Karpas-422 (cell line): ENCODE results near the gene CTU2. TPM values are rescaled to one million over a fixed set of nuclear protein-coding genes. Genes with fewer than 3 reads are reported as not detected.

ENCODE experiments used
- DNase-seq: peaks from one replicate; pipeline ENCODE4 v3.0.0-alpha.2; 2015
- H2AFZ ChIP-seq: fragments of 200-600 bp; sonication (generic); 2 replicates; pipeline ENCODE4 v1.6.1; 2014; ENCODE audit warnings: antibody characterized with exemption, low read length, mixed read lengths
- H3K27ac ChIP-seq: fragments of 200-600 bp; sonication (generic); 2 replicates; pipeline ENCODE4 v1.5.1; 2014; ENCODE audit warnings: mild to moderate bottlenecking, low read length, moderate library complexity
- H3K27me3 ChIP-seq: fragments of 200-600 bp; sonication (generic); 2 replicates; pipeline ENCODE4 v1.6.1; 2014; ENCODE audit warnings: low read length, mixed read lengths
- H3K36me3 ChIP-seq: fragments of 200-600 bp; sonication (generic); 2 replicates; pipeline ENCODE4 v1.6.1; 2014; ENCODE audit warnings: low read length, mixed read lengths; ENCODE audit not compliant: insufficient read depth
- H3K4me1 ChIP-seq: fragments of 200-600 bp; sonication (generic); 2 replicates; pipeline ENCODE4 v1.6.1; 2014; ENCODE audit warnings: mild to moderate bottlenecking, low read length, mixed read lengths
- H3K4me2 ChIP-seq: fragments of 200-600 bp; sonication (generic); 2 replicates; pipeline ENCODE4 v1.6.1; 2014; ENCODE audit warnings: low read length, low read depth, mild to moderate bottlenecking; ENCODE audit not compliant: poor library complexity, severe bottlenecking
- H3K4me3 ChIP-seq: fragments of 200-600 bp; sonication (generic); 2 replicates; pipeline ENCODE4 v1.5.1; 2014; ENCODE audit warnings: mild to moderate bottlenecking, antibody characterized with exemption, low read length, mixed read lengths
- H3K79me2 ChIP-seq: fragments of 200-600 bp; sonication (generic); 2 replicates; pipeline ENCODE4 v1.6.1; 2014; ENCODE audit warnings: mild to moderate bottlenecking, low read length, mixed read lengths
- H3K9ac ChIP-seq: fragments of 200-600 bp; sonication (generic); 2 replicates; pipeline ENCODE4 v1.6.0; 2014; ENCODE audit warnings: low read length
- H3K9me2 ChIP-seq: fragments of 200-600 bp; sonication (generic), shearing (Covaris generic); replicated peaks from 2 replicates; pipeline ENCODE4 v1.6.0; 2014; ENCODE audit warnings: mild to moderate bottlenecking, low read length, moderate library complexity; ENCODE audit not compliant: insufficient read depth
- H3K9me3 ChIP-seq: fragments of 300-700, 200-600 bp; sonication (generic); 2 replicates; pipeline ENCODE4 v1.6.1; 2014; ENCODE audit warnings: low read length, mixed read lengths
- H4K20me1 ChIP-seq: fragments of 200-600 bp; sonication (generic); 2 replicates; pipeline ENCODE4 v1.6.1; 2014; ENCODE audit warnings: mild to moderate bottlenecking, antibody characterized with exemption, low read length, low read depth; ENCODE audit not compliant: insufficient read depth
- total RNA-seq: library from RNA; depleted of rRNA; stranded (reverse); fragments of >200 nt; shearing (Covaris generic); gene quantifications from 2 replicates; pipeline ENCODE4 v1.2.3, GENCODE V29; 2014; ENCODE audit warnings: low replicate concordance

The CTU2 gene
- total RNA-seq, 1 experiment from 2014 or later, result 11.3 TPM

DNA sequence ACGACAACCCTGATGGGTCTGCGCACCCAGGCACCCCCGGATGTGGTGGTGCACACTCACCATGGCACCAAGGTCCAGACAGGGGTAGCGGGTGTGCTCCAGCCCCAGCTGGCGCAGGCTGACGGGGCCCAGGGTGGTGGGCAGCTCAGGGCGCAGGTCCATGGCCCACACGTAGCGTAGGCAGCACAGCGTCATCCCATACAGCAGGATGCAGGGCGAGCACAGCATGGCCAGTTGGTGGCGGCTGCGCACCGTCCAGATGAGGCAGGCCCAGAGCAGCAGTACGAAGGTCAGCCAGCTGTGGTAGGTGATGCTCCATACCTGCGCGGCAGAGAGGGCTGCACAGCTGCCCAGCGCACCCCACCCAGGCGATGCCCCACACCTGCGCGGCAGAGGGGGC is 29.8 kb downstream of the CTU2 start:
- Histone ChIP-seq H3K9ac (no peak overlapping the region), H3K4me3 (no peak overlapping the region), H4K20me1 (no peaks in the 10 kb centered on the region), H3K36me3 (no peaks in the 10 kb centered on the region), H3K4me2 (no peak overlapping the region), H2AFZ (no peak overlapping the region), H3K27me3 (no peaks in the 10 kb centered on the region), H3K9me3 (no peaks in the 10 kb centered on the region), H3K27ac (no peak overlapping the region), H3K4me1 (peaks cover 10% of the 10 kb centered on the region), H3K79me2 (no peaks in the 10 kb centered on the region), H3K9me2 (no peaks in the 10 kb centered on the region)
- DNase-seq, result no peak

DNA sequence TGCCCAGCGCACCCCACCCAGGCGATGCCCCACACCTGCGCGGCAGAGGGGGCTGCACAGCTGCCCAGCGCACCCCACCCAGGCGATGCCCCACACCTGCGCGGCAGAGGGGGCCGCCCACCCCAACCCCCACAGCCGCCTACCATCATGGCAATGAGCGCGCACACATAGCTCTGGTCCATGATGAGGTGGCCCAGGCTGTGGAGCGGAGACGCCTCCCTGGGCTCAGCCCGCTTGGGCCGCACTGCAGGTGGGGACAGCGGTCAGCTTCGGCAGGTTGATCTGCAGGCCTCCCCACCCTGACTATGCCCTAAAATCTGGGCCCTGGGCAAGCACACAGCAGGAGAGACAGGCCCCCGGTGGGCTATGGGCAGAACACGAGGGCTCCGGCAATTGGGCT is 30.2 kb downstream of the CTU2 start:
- H3K9me2 ChIP-seq, result no peaks in the 10 kb centered on the region
- no peaks in the 10 kb centered on the region for H3K27me3 ChIP-seq
- no peak overlapping the region for H3K9ac ChIP-seq
- H3K27ac ChIP-seq, result no peak overlapping the region
- no peaks in the 10 kb centered on the region for H3K36me3 ChIP-seq
- H3K4me3 ChIP-seq, result no peak overlapping the region
- no peaks in the 10 kb centered on the region for H3K79me2 ChIP-seq
- peaks cover 10% of the 10 kb centered on the region for H3K4me1 ChIP-seq
- H2AFZ ChIP-seq, result no peak overlapping the region
- DNase-seq, result no peak
- H3K9me3 ChIP-seq, result no peaks in the 10 kb centered on the region
- no peak overlapping the region for H3K4me2 ChIP-seq
- no peaks in the 10 kb centered on the region for H4K20me1 ChIP-seq

DNA sequence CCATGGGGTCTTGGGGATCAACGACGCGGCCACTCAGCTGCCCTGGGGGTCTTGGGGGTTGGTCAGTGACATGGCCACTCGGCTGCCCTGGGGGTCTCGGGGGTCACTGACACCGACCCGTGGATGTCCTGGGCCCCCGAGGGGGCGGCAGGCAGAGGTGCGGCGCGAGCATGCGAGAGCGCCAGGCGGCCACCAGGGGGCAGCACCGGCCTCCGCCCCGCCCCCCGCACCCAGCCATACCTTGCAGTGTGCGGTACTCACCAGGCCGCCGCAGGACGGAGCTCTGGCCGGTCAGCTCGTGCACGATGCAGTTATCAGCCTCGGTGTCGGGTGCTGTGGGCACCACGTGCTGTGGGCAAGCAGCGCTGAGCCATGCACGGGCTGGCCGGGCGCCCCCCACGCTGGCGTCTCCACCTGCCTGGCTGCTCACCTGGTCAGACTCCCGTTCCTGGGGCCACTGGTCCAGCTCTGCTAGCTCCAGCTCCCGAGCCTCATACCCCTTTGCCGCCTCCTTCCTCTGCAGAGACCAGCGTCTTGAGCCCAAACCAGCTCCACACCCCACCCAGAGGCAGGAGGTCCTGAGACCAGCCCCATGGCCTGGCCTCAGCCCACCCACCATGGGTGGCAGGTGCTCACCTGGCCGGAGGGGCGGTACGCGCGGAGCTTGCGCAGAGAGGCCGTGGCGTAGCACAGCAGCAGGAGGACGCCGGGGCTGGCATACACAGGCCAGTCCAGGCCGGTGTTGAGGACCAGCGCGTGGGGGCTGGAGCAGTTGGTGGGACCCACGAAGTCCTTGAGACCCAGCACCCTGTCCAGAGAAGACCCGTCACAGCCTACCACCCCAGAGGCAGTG is 31.2 kb downstream of the CTU2 start:
- H3K4me3 ChIP-seq, result no peak overlapping the region
- no peak overlapping the region for H3K9ac ChIP-seq
- DNase-seq, result peak; percentile 92
- no peaks in the 10 kb centered on the region for H3K27me3 ChIP-seq
- no peaks in the 10 kb centered on the region for H3K9me2 ChIP-seq
- H2AFZ ChIP-seq, result no peak overlapping the region
- H3K9me3 ChIP-seq, result no peaks in the 10 kb centered on the region
- H4K20me1 ChIP-seq, result no peaks in the 10 kb centered on the region
- H3K4me1 ChIP-seq, result peaks cover 10% of the 10 kb centered on the region
- no peaks in the 10 kb centered on the region for H3K79me2 ChIP-seq
- no peak overlapping the region for H3K27ac ChIP-seq
- H3K36me3 ChIP-seq, result no peaks in the 10 kb centered on the region
- H3K4me2 ChIP-seq, result no peak overlapping the region

DNA sequence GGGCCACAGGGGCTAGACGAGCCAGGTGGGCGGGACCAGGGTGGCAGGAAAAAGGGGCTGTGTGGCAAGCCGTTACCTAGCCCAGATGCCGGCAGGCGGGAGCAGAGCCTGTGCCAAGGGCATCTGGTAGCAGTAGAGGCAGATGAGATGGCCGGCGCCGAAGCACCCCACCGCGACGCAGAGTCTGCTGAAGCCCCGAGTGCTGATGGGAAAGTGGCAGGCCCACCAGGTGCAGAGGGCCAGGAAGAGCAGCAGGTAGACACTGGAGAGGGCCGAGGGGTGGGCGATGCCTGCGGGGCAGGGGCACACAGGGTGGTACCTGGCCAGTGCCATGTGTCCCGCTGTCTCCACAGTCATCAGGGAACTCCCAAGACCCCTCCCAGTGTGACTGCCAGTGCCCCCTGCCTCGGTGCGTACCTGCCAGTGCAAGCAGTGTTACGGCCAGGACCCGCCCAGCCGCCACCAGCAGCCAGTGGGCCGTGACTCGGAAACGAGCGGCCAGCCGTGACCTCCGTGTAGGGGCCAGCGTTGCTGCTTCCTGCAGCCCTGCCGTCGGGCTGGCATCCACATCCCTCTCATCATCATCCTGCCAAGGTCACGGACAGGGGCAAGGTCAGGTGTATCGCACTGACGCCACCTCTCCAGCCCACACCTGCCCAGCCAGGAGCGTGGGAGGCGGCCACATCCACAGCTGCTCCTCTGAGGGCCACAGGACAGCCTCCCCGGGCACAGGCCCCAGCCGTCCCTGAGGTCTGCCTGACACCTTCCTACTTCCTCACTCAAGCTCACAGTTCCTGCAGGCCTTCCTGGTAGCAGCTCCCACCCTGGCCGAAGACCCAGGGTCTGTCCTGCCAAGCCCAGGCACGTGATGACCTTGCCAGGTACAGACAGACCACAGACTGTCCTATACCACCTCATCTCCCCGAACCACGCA is 32.1 kb downstream of the CTU2 start:
- Histone ChIP-seq H3K4me1 (peaks cover 10% of the 10 kb centered on the region), H3K4me3 (no peak overlapping the region), H3K9me3 (no peaks in the 10 kb centered on the region), H3K36me3 (no peaks in the 10 kb centered on the region), H3K27ac (no peak overlapping the region), H2AFZ (no peak overlapping the region), H3K4me2 (no peak overlapping the region), H3K27me3 (no peaks in the 10 kb centered on the region), H3K9me2 (no peaks in the 10 kb centered on the region), H4K20me1 (no peaks in the 10 kb centered on the region), H3K9ac (no peak overlapping the region), H3K79me2 (no peaks in the 10 kb centered on the region)
- no peak for DNase-seq

DNA sequence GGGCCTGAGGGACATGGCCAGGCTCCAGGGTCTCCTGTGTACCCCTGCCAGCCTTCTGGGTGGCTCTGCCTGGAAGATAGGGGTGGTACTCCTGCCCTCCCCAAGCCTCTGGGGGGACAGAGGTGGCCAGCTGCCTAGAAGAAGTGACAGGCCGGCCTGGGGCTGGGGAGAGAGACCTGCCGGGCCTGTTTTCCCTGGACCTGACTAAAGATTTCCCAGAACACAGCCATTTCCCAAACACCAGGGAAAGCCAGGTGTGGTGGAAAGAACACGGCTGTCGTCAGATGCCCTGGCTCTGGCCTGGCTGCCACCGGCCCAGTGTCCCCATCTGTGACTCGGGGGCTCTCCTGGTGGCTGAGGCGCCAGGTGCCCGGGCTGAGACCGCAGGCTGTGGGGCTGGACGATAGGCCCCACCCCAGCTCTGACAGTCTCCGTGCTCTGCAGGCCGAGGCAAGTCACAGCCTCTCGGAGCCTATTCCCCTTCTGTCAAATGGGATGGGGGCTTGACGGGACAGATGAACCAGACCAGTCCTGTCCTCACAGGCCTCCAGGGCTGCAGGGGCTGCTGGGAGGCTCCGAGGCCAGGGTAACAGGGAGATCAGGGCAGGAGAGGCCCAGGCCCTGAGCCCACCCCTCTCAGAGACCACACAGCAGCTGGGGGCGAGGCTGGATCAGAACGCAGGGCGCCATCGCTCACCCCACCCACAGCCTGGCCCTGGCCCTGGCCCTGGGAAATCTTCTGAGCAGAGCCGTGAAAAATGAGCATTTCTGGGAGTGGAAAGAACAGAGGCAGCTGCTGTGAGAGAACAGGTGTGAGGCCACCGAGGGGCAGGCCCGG is 33.1 kb downstream of the CTU2 start:
- Histone ChIP-seq H3K9me3 (no peaks in the 10 kb centered on the region), H3K9me2 (no peaks in the 10 kb centered on the region), H3K36me3 (no peaks in the 10 kb centered on the region), H3K9ac (no peak overlapping the region), H3K27me3 (no peaks in the 10 kb centered on the region), H3K27ac (no peak overlapping the region), H3K4me3 (no peak overlapping the region), H3K4me1 (peaks cover 10% of the 10 kb centered on the region), H2AFZ (no peak overlapping the region), H4K20me1 (no peaks in the 10 kb centered on the region; the same call in 1 of the 2 replicates), H3K4me2 (no peak overlapping the region), H3K79me2 (no peaks in the 10 kb centered on the region)
- no peak for DNase-seq

DNA sequence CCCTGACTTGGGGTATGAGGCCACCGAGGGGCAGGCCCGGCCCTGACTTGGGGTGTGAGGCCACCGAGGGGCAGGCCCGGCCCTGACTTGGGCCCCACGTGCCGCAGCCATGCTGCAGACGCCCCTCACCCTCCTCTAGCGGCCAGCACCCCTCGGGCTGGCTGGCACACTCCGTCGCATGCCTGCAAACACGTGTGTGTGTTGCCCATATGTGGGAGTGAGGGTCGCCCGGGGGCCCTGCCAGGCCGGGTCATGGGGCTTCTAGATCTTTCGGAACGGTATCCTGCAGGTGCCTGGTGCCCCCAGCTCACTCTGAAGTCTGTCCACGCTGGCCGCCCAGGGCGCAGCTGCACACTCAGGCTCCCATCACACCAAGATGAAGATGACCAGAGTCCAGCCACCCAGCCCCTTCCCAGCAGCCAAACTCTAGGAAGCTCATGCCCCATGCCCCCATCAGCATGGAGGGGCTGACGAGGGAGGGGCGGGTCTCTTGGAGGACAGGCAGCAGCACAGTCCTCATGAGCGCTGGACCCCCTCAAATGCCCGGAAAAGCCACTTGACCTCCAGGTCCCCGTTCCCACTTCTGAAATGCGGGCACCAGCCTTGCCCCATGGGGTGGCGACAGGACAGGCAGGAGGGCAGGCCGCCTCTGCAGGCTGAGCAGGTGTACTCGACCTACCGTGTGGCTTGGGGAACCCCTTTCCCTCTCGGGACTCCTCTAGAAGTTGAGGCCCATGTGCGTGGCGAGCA is 33.8 kb downstream of the CTU2 start:
- Histone ChIP-seq H3K36me3 (no peaks in the 10 kb centered on the region), H3K9me2 (no peaks in the 10 kb centered on the region), H3K9me3 (no peaks in the 10 kb centered on the region), H2AFZ (no peak overlapping the region), H3K79me2 (no peaks in the 10 kb centered on the region), H3K27ac (no peak overlapping the region), H3K4me3 (no peak overlapping the region), H3K9ac (no peak overlapping the region), H4K20me1 (no peaks in the 10 kb centered on the region; the same call in 1 of the 2 replicates), H3K4me1 (peaks cover 15% of the 10 kb centered on the region), H3K27me3 (no peaks in the 10 kb centered on the region), H3K4me2 (no peak overlapping the region)
- no peak for DNase-seq

DNA sequence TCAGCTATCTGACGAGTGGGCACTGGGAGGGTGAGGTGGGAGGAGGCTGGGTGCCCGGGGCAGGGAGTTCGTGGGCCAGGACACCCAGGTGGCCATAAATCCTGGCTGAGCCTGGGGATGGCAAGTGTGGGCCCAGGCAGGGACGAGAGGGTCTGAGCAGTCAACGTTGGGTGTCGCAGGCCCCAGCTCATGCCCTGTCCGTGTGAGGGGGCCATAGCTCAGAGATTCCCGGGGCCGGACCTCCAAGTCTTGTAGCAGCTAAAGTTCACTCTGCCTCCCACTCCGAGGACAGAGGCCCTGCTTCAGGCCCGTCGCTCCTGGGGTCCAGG is 34.4 kb downstream of the CTU2 start:
- Histone ChIP-seq H3K79me2 (no peaks in the 10 kb centered on the region), H3K4me3 (no peak overlapping the region), H3K9me2 (no peaks in the 10 kb centered on the region), H3K9me3 (no peaks in the 10 kb centered on the region), H2AFZ (no peak overlapping the region), H3K4me1 (peaks cover 21% of the 10 kb centered on the region), H3K4me2 (no peak overlapping the region), H3K27ac (no peak overlapping the region), H3K9ac (no peak overlapping the region), H4K20me1 (no peaks in the 10 kb centered on the region; the same call in 1 of the 2 replicates), H3K27me3 (no peaks in the 10 kb centered on the region), H3K36me3 (no peaks in the 10 kb centered on the region)
- DNase-seq, result no peak
